Uterus (tissue), 2 donors: Measurements from ENCODE around the gene TSR2.

Experiments
- CTCF ChIP-seq, 4 experiments: fragments of 200-600 bp in 2 of 4; fragments of 450-650 bp in 2 of 4; sonication (generic) in 2 of 4; IDR thresholded peaks; one replicate each; pipeline ENCODE4 v1.5.1; 2016 to 2019; ENCODE audit warnings: antibody characterized with exemption in 4 of 4, mild to moderate bottlenecking in 2 of 4, moderate library complexity in 1 of 4
- POLR2A ChIP-seq, 2 donors: fragments of 450-650 bp; IDR thresholded peaks; one replicate each; pipeline ENCODE4 v1.6.1; 2016; ENCODE audit warnings: antibody characterized with exemption in 2 of 2, mild to moderate bottlenecking in 1 of 2, moderate library complexity in 1 of 2

- TF ChIP-seq CTCF (IDR thresholded peaks at IDR 0.05): no peak
- no peak for TF ChIP-seq POLR2A (IDR thresholded peaks at IDR 0.05)
Observed at GRCh38 chrX:54446084-54446483, 5.9 kb downstream of the TSR2 start.
